Measurements from ENCODE around the gene PNMA5.

GRCh38 chrX:152959626-152960025, 34.3 kb downstream of the PNMA5 start:
- TF ChIP-seq CTCF (IDR thresholded peaks at IDR 0.05), result no peak
- no peak for TF ChIP-seq POLR2A (IDR thresholded peaks at IDR 0.05)
